ENCODE data around the gene UBAC2.

GRCh38 chr13:99224021-99224420 is 23.4 kb downstream of the UBAC2 start:
- no peak for TF ChIP-seq POLR2A (IDR thresholded peaks at IDR 0.05)
- TF ChIP-seq, protein P1, sequence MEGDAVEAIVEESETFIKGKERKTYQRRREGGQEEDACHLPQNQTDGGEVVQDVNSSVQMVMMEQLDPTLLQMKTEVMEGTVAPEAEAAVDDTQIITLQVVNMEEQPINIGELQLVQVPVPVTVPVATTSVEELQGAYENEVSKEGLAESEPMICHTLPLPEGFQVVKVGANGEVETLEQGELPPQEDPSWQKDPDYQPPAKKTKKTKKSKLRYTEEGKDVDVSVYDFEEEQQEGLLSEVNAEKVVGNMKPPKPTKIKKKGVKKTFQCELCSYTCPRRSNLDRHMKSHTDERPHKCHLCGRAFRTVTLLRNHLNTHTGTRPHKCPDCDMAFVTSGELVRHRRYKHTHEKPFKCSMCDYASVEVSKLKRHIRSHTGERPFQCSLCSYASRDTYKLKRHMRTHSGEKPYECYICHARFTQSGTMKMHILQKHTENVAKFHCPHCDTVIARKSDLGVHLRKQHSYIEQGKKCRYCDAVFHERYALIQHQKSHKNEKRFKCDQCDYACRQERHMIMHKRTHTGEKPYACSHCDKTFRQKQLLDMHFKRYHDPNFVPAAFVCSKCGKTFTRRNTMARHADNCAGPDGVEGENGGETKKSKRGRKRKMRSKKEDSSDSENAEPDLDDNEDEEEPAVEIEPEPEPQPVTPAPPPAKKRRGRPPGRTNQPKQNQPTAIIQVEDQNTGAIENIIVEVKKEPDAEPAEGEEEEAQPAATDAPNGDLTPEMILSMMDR (IDR thresholded peaks at IDR 0.05 in 4 of 5, conservative IDR thresholded peaks at IDR 0.05 in 1 of 5): no peak
